Mesodermal cell (in vitro differentiated cells): ENCODE results near the gene MKNK1.

Source experiments
- H3K27ac ChIP-seq: 2 replicates; pipeline ENCODE4 v1.7.0; 2013; ENCODE audit warnings: mild to moderate bottlenecking, low read depth, low read length, moderate library complexity; ENCODE audit not compliant: severe bottlenecking
- H3K36me3 ChIP-seq: 2 replicates; pipeline ENCODE4 v1.7.1; 2013; ENCODE audit warnings: mild to moderate bottlenecking, low read length, moderate library complexity; ENCODE audit not compliant: control insufficient read depth, insufficient read depth
- H3K4me1 ChIP-seq: one replicate; pipeline ENCODE4 v1.7.1; 2013; ENCODE audit warnings: mild to moderate bottlenecking, low read length; ENCODE audit not compliant: insufficient read depth, control insufficient read depth, poor library complexity, severe bottlenecking
- H3K4me3 ChIP-seq: 2 replicates; pipeline ENCODE4 v1.7.0; 2013; ENCODE audit warnings: low read length, control low read depth, mild to moderate bottlenecking; ENCODE audit not compliant: insufficient read depth, poor library complexity, severe bottlenecking; ENCODE audit errors: extremely low read depth
- H3K9me3 ChIP-seq: 2 replicates; pipeline ENCODE4 v1.7.1; 2013; ENCODE audit warnings: mild to moderate bottlenecking, low read length, moderate library complexity; ENCODE audit not compliant: control insufficient read depth
- WGBS, 2 experiments: methylation state at CpG; one replicate each; pipeline ENCODE4 v1.1.5; 2013; ENCODE audit warnings: missing lambda C conversion rate in 2 of 2; ENCODE audit not compliant: insufficient coverage in 2 of 2; 5-methylcytosine and 5-hydroxymethylcytosine counted together

MKNK1 gene

GRCh38 chr1:46580140-46580903 lies 23.7 kb downstream of the MKNK1 start:
- Histone ChIP-seq H3K36me3 (peaks cover 57% of the 10 kb centered on the region), H3K9me3 (no peaks in the 10 kb centered on the region), H3K4me1 (no peaks in the 10 kb centered on the region), H3K4me3 (no peak overlapping the region), H3K27ac (no peak overlapping the region)
- WGBS, 2 experiments, result 89 to 96% methylated on average over 3 to 6 of the region's 6 CpGs

GRCh38 chr1:46577671-46578070 lies 26.4 kb downstream of the MKNK1 start:
- Histone ChIP-seq H3K27ac (no peak overlapping the region), H3K4me3 (no peak overlapping the region), H3K4me1 (no peaks in the 10 kb centered on the region), H3K9me3 (no peaks in the 10 kb centered on the region), H3K36me3 (peaks cover 38% of the 10 kb centered on the region)
- 94 to 100% methylated on average over 2 to 3 of the region's 4 CpGs for WGBS, 2 experiments

GRCh38 chr1:46576596-46576995 lies 27.5 kb downstream of the MKNK1 start:
- H3K4me1 ChIP-seq, result no peaks in the 10 kb centered on the region
- H3K27ac ChIP-seq, result no peak overlapping the region
- H3K9me3 ChIP-seq, result no peaks in the 10 kb centered on the region
- peaks cover 34% of the 10 kb centered on the region for H3K36me3 ChIP-seq
- WGBS, 2 experiments, result 92 to 97% methylated on average over 3 to 5 of the region's 6 CpGs
- H3K4me3 ChIP-seq, result no peak overlapping the region

- Histone ChIP-seq H3K4me1 (no peaks in the 10 kb centered on the region), H3K4me3 (no peak overlapping the region), H3K9me3 (no peaks in the 10 kb centered on the region), H3K36me3 (peaks cover 29% of the 10 kb centered on the region), H3K27ac (no peak overlapping the region)
- WGBS, 2 experiments, result no CpG with 5 or more reads among the region's 3 CpGs
Measured at GRCh38 chr1:46575778-46576177, 28.3 kb downstream of the MKNK1 start.

GRCh38 chr1:46575300-46575699 lies 28.8 kb downstream of the MKNK1 start:
- Histone ChIP-seq H3K27ac (no peak overlapping the region), H3K9me3 (no peaks in the 10 kb centered on the region), H3K4me3 (no peak overlapping the region), H3K4me1 (no peaks in the 10 kb centered on the region), H3K36me3 (peaks cover 24% of the 10 kb centered on the region)
- WGBS, 2 experiments, result 79 to 84% methylated on average over 8 to 9 of the region's 12 CpGs

GRCh38 chr1:46571691-46572225 lies 32.3 kb downstream of the MKNK1 start:
- Histone ChIP-seq H3K9me3 (no peaks in the 10 kb centered on the region), H3K4me3 (no peak overlapping the region), H3K4me1 (no peaks in the 10 kb centered on the region), H3K36me3 (peaks cover 17% of the 10 kb centered on the region), H3K27ac (no peak overlapping the region)
- whole genome bisulfite sequencing, 2 experiments, result 94 to 100% methylated on average over 3 to 5 of the region's 6 CpGs

GRCh38 chr1:46569884-46570725 lies 34.0 kb downstream of the MKNK1 start:
- peaks cover 16% of the 10 kb centered on the region for H3K36me3 ChIP-seq
- H3K27ac ChIP-seq, result no peak overlapping the region
- 86 to 89% methylated on average over 9 to 10 of the region's 14 CpGs for WGBS, 2 experiments
- no peaks in the 10 kb centered on the region for H3K4me1 ChIP-seq
- H3K4me3 ChIP-seq, result no peak overlapping the region
- no peaks in the 10 kb centered on the region for H3K9me3 ChIP-seq

GRCh38 chr1:46569116-46569515 lies 35.0 kb downstream of the MKNK1 start:
- WGBS, 2 experiments, result 69 to 90% methylated on average over 1 to 4 of the region's 4 CpGs
- Histone ChIP-seq H3K36me3 (peaks cover 26% of the 10 kb centered on the region), H3K9me3 (no peaks in the 10 kb centered on the region), H3K4me3 (no peak overlapping the region), H3K4me1 (no peaks in the 10 kb centered on the region), H3K27ac (no peak overlapping the region)

- no peak overlapping the region for H3K4me3 ChIP-seq
- WGBS, 2 experiments, result 81 to 86% methylated on average over 4 to 5 of the region's 6 CpGs
- H3K36me3 ChIP-seq, result peaks cover 27% of the 10 kb centered on the region
- H3K9me3 ChIP-seq, result no peaks in the 10 kb centered on the region
- no peak overlapping the region for H3K27ac ChIP-seq
- H3K4me1 ChIP-seq, result no peaks in the 10 kb centered on the region
Measured at GRCh38 chr1:46568461-46568891, 35.6 kb downstream of the MKNK1 start.

GRCh38 chr1:46563341-46563740 lies 40.7 kb downstream of the MKNK1 start:
- no peaks in the 10 kb centered on the region for H3K4me1 ChIP-seq
- H3K9me3 ChIP-seq, result no peaks in the 10 kb centered on the region
- no peak overlapping the region for H3K4me3 ChIP-seq
- H3K36me3 ChIP-seq, result peaks cover 54% of the 10 kb centered on the region
- 86% methylated on average over 2 of the region's 4 CpGs; no CpG with 5 or more reads in 1 of the 2 experiments for WGBS, 2 experiments
- no peak overlapping the region for H3K27ac ChIP-seq
